HepG2 (cell line): Measurements from ENCODE around the gene DNAJC4. TPM values are rescaled to one million over a fixed set of nuclear protein-coding genes. Genes with fewer than 3 reads are reported as not detected.

Experiments used
- ETV5 ChIP-seq: IDR thresholded peaks from 2 replicates; pipeline ENCODE4 v1.6.1; 2018; ENCODE audit warnings: missing biosample characterization, missing genetic modification reagents, inconsistent platforms, borderline replicate concordance
- GTF2F1 ChIP-seq: fragments of 150-350 bp; IDR thresholded peaks from 2 replicates; pipeline ENCODE4 v1.6.1; 2014; ENCODE audit warnings: low read length
- LCORL ChIP-seq, 2 experiments: fragments of 450-650 bp in 1 of 2; sonication (generic) in 1 of 2; formaldehyde crosslinking in 1 of 2; IDR thresholded peaks; 2 replicates each; pipeline versions ENCODE4 v1.5.0 to v1.6.1; 2017 to 2020; ENCODE audit warnings: antibody characterized with exemption in 1 of 2, missing genetic modification reagents in 1 of 2
- NAIF1 ChIP-seq: sonication (generic); formaldehyde crosslinking; IDR thresholded peaks from 2 replicates; pipeline ENCODE4 v1.5.0; 2020; ENCODE audit warnings: mild to moderate bottlenecking, missing genetic modification reagents, borderline replicate concordance
- PHB2 ChIP-seq: fragments of 450-650 bp; IDR thresholded peaks from 2 replicates; pipeline ENCODE4 v1.6.1; 2018; ENCODE audit not compliant: partially characterized antibody
- RELA ChIP-seq: sonication (generic); formaldehyde crosslinking; IDR thresholded peaks from 2 replicates; pipeline ENCODE4 v1.4.0; 2020; ENCODE audit warnings: missing genetic modification reagents
- SMAD9 ChIP-seq: sonication (generic); formaldehyde crosslinking; IDR thresholded peaks from 2 replicates; pipeline ENCODE4 v1.5.1; 2020; ENCODE audit warnings: mild to moderate bottlenecking, missing genetic modification reagents
- SP1 ChIP-seq, 2 experiments: fragments of 450-650 bp in 1 of 2; sonication (generic) in 1 of 2; formaldehyde crosslinking in 1 of 2; IDR thresholded peaks; 2 replicates each; pipeline versions ENCODE4 v1.4.0 to v1.6.1; 2016 to 2020; ENCODE audit warnings: missing genetic modification reagents in 1 of 2
- SP140L ChIP-seq: sonication (generic); formaldehyde crosslinking; IDR thresholded peaks from 2 replicates; pipeline ENCODE4 v1.4.0; 2020; ENCODE audit warnings: missing genetic modification reagents, borderline replicate concordance
- ZNF121 ChIP-seq: sonication (generic); formaldehyde crosslinking; IDR thresholded peaks from 2 replicates; pipeline ENCODE4 v1.5.0; 2020; ENCODE audit warnings: mild to moderate bottlenecking, missing genetic modification reagents
- ZNF468 ChIP-seq: sonication (generic); formaldehyde crosslinking; IDR thresholded peaks from 2 replicates; pipeline ENCODE4 v1.8.0; 2022; ENCODE audit warnings: mild to moderate bottlenecking, moderate library complexity, missing genetic modification reagents
- polyA plus RNA-seq, 8 experiments: library from polyadenylated mRNA; depleted of rRNA in 3 of 8; stranded (reverse) in 7 of 8; unstranded in 1 of 8; fragments of >200 nt; fragmentation: Illumina TruSeq in 4 of 8; extraction: Trizol in 4 of 8; gene quantifications; 2 replicates each; pipeline versions ENCODE4 v1.2.1 to v1.2.3, GENCODE V29; 2011 to 2016; ENCODE audit warnings: low read depth in 4 of 8, missing spikeins in 1 of 8, mixed read lengths in 1 of 8; ENCODE audit not compliant: insufficient read depth in 1 of 8
- total RNA-seq, 5 experiments: library from RNA; depleted of rRNA; stranded (reverse); fragments of >200 nt; fragmentation: Illumina TruSeq; extraction: Trizol; gene quantifications; 2 replicates each; pipeline ENCODE4 v1.2.3, GENCODE V29; 2016; ENCODE audit warnings: low read depth in 1 of 5
- TF ChIP-seq, protein P1 (sequence below): sonication (generic); formaldehyde crosslinking; IDR thresholded peaks from 2 replicates; pipeline ENCODE4 v1.4.0; 2020; ENCODE audit warnings: low read depth, missing genetic modification reagents
- TF ChIP-seq, protein P2 (sequence below), 2 experiments: fragments of 450-650 bp in 1 of 2; sonication (generic) in 1 of 2; formaldehyde crosslinking in 1 of 2; IDR thresholded peaks; 2 replicates each; pipeline versions ENCODE4 v1.6.1 to v1.8.0; 2016 to 2022; ENCODE audit warnings: antibody characterized with exemption in 1 of 2, mild to moderate bottlenecking in 1 of 2, missing genetic modification reagents in 1 of 2

DNAJC4 gene
- total and polyA plus RNA-seq, 2 of the 13 experiments (the other 11 are each of a cell fraction or from before 2014, with no cell fraction given): 10.3 to 60.8 TPM

DNA sequence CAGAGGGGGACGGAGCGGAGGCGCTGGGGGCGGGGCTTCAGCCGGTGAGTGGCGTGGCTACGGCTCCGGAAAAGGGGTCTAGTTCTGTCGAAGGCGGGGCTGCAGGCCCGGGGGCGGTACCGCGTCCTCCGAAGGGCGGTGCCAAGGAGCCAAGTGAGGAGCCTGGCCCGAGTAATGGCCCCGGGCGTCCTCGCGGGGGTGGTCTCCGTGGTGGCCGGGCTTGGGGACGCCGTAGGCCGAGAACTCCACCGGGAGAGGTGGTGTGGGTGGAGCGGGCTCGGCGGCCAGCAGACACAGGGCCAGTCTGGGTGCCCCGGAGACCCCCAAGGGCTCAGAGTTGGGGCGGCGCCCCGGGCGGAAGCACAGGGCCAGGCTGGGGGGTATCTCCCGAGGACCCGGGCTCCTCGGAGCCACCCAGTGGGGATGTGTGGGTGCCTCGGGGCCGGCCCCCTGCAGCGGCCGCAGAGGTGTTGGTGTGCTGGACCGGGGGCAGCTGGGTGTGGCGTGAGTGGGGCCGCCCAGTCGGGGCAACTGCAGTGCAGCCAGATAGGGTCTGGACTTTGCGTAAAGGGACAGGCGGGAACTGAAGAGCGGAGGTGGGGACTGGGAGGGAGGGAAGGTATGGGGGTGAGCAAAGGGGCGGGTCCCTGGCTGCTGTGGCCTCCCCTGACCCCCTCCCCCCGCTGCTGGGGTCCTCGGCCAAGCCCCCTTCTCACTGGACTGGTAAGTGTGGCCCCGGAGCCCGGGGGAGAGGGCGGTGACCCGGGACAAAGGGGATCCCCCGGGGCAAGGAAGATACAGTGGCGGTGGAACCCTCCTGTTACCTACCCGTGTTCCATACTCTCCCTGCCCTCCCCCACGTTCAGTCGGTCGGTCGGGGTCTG is 11.4 kb downstream of the DNAJC4 start (continued):
- TF ChIP-seq GTF2F1: no peak
- TF ChIP-seq, protein P1, sequence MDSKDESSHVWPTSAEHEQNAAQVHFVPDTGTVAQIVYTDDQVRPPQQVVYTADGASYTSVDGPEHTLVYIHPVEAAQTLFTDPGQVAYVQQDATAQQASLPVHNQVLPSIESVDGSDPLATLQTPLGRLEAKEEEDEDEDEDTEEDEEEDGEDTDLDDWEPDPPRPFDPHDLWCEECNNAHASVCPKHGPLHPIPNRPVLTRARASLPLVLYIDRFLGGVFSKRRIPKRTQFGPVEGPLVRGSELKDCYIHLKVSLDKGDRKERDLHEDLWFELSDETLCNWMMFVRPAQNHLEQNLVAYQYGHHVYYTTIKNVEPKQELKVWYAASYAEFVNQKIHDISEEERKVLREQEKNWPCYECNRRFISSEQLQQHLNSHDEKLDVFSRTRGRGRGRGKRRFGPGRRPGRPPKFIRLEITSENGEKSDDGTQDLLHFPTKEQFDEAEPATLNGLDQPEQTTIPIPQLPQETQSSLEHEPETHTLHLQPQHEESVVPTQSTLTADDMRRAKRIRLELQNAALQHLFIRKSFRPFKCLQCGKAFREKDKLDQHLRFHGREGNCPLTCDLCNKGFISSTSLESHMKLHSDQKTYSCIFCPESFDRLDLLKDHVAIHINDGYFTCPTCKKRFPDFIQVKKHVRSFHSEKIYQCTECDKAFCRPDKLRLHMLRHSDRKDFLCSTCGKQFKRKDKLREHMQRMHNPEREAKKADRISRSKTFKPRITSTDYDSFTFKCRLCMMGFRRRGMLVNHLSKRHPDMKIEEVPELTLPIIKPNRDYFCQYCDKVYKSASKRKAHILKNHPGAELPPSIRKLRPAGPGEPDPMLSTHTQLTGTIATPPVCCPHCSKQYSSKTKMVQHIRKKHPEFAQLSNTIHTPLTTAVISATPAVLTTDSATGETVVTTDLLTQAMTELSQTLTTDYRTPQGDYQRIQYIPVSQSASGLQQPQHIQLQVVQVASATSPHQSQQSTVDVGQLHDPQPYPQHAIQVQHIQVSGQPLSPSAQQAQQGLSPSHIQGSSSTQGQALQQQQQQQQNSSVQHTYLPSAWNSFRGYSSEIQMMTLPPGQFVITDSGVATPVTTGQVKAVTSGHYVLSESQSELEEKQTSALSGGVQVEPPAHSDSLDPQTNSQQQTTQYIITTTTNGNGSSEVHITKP: no peak
- TF ChIP-seq LCORL (IDR thresholded peaks at IDR 0.05): no peak
- no peak for TF ChIP-seq LCORL (CRISPR knock-in tag; IDR thresholded peaks at IDR 0.05)
- TF ChIP-seq ZNF121: no peak
- no peak for TF ChIP-seq SP140L (CRISPR knock-in tag)
- no peak for TF ChIP-seq PHB2
- TF ChIP-seq SMAD9 (CRISPR knock-in tag): no peak
- TF ChIP-seq, protein P2, sequence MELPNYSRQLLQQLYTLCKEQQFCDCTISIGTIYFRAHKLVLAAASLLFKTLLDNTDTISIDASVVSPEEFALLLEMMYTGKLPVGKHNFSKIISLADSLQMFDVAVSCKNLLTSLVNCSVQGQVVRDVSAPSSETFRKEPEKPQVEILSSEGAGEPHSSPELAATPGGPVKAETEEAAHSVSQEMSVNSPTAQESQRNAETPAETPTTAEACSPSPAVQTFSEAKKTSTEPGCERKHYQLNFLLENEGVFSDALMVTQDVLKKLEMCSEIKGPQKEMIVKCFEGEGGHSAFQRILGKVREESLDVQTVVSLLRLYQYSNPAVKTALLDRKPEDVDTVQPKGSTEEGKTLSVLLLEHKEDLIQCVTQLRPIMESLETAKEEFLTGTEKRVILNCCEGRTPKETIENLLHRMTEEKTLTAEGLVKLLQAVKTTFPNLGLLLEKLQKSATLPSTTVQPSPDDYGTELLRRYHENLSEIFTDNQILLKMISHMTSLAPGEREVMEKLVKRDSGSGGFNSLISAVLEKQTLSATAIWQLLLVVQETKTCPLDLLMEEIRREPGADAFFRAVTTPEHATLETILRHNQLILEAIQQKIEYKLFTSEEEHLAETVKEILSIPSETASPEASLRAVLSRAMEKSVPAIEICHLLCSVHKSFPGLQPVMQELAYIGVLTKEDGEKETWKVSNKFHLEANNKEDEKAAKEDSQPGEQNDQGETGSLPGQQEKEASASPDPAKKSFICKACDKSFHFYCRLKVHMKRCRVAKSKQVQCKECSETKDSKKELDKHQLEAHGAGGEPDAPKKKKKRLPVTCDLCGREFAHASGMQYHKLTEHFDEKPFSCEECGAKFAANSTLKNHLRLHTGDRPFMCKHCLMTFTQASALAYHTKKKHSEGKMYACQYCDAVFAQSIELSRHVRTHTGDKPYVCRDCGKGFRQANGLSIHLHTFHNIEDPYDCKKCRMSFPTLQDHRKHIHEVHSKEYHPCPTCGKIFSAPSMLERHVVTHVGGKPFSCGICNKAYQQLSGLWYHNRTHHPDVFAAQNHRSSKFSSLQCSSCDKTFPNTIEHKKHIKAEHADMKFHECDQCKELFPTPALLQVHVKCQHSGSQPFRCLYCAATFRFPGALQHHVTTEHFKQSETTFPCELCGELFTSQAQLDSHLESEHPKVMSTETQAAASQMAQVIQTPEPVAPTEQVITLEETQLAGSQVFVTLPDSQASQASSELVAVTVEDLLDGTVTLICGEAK (IDR thresholded peaks at IDR 0.05): no peak
- TF ChIP-seq, protein P2 (CRISPR knock-in tag; IDR thresholded peaks at IDR 0.05): no peak
- peak; percentile 35; the same call in 1 of the 2 replicates for TF ChIP-seq ETV5 (CRISPR knock-in tag)
- peak; percentile 47; the same call in 1 of the 2 replicates for TF ChIP-seq NAIF1
- TF ChIP-seq RELA (CRISPR knock-in tag): no peak
- TF ChIP-seq ZNF468 (CRISPR knock-in tag): no peak
- TF ChIP-seq SP1 (IDR thresholded peaks at IDR 0.05): no peak
- TF ChIP-seq SP1 (CRISPR knock-in tag; IDR thresholded peaks at IDR 0.05): peak; percentile 78
